T-helper 2 cell (primary cell): ENCODE data around the gene PDIA3.
"Not testable (repeated sequence)": the region's sequence is repeated elsewhere in the genome, so short reads cannot be mapped to it uniquely, and the experiment has no call there.

Source experiments
- DNase-seq, 5 experiments: peaks; one replicate each; pipeline versions ENCODE4 v3.0.0 to v3.0.0-alpha.2; 2012 to 2022

The PDIA3 gene

GRCh38 chr15:43776718-43777266 lies 30.6 kb downstream of the PDIA3 start, which contains the start of gene ELL3:
TSS of gene ELL3 (minus strand) at chr15:43776966. CDS start at chr15:43776901, 65 bp downstream.
- DNase-seq, result peak; percentile 52 to 82 (median 68)

GRCh38 chr15:43777267-43777914 lies 31.2 kb downstream of the PDIA3 start:
- peak; percentile 60 to 88 (median 80) for DNase-seq

- no peak for DNase-seq
Measured at GRCh38 chr15:43779016-43779415, 32.8 kb downstream of the PDIA3 start.

GRCh38 chr15:43789409-43789808 lies 43.2 kb downstream of the PDIA3 start:
- no peak for DNase-seq

GRCh38 chr15:43791993-43792760 lies 45.9 kb downstream of the PDIA3 start, which contains the start of gene SERF2:
TSS of gene SERF2 (plus strand) at chr15:43792320. CDS start at chr15:43792377, 57 bp downstream.
- DNase-seq, result peak; percentile 99 to 100 (median 100)

GRCh38 chr15:43792761-43793476 lies 46.7 kb downstream of the PDIA3 start:
- DNase-seq, result peak in 2 of 5 experiments; percentile 6 to 58

GRCh38 chr15:43793647-43794046 lies 47.4 kb downstream of the PDIA3 start:
- no peak for DNase-seq

- DNase-seq, result no peak
Measured at GRCh38 chr15:43794269-43795037, 48.2 kb downstream of the PDIA3 start.

GRCh38 chr15:43795197-43795596 lies 49.0 kb downstream of the PDIA3 start:
- no peak for DNase-seq

GRCh38 chr15:43795997-43796396 lies 49.8 kb downstream of the PDIA3 start:
- DNase-seq, result no peak

GRCh38 chr15:43796566-43796965 lies 50.3 kb downstream of the PDIA3 start:
- no peak for DNase-seq

- DNase-seq, result no peak
Measured at GRCh38 chr15:43799209-43799944, 53.1 kb downstream of the PDIA3 start.

- no peak for DNase-seq
Measured at GRCh38 chr15:43799945-43800285, 53.7 kb downstream of the PDIA3 start, which contains the start of gene SERINC4. TSS of gene SERINC4 (minus strand) at chr15:43800220. CDS start at chr15:43799986, 234 bp downstream.

- DNase-seq, result peak; percentile 77 to 94 (median 86)
Measured at GRCh38 chr15:43800286-43801141, 54.3 kb downstream of the PDIA3 start, which contains the start of gene HYPK. TSS of gene HYPK (plus strand) at chr15:43800599. CDS start at chr15:43800623, 24 bp downstream.

- DNase-seq, result not testable (repeated sequence)
Measured at GRCh38 chr15:43802676-43803075, 56.4 kb downstream of the PDIA3 start.

- no peak for DNase-seq
Measured at GRCh38 chr15:43808435-43808950, 62.3 kb downstream of the PDIA3 start.

GRCh38 chr15:43808960-43809678 lies 62.9 kb downstream of the PDIA3 start:
- DNase-seq, result no peak

- not testable (repeated sequence) for DNase-seq
Measured at GRCh38 chr15:43815064-43815463, 68.8 kb downstream of the PDIA3 start.

- no peak for DNase-seq
Measured at GRCh38 chr15:43821505-43821904, 75.3 kb downstream of the PDIA3 start.
